Right lobe of liver (tissue), 6 donors: Measurements from ENCODE around the gene DPP10. TPM values are rescaled to one million over a fixed set of nuclear protein-coding genes. Genes with fewer than 3 reads are reported as not detected.

Source experiments
- ATAC-seq, 4 donors: fragments of 200-7000 bp; cut with Tn5 transposase; one replicate each; pipeline ENCODE4 v1.9.1; 2020; ENCODE audit warnings: mild to moderate bottlenecking in 4 of 4, moderate library complexity in 4 of 4
- DNase-seq, 3 donors: peaks; one replicate each; pipeline ENCODE4 v3.0.0-alpha.2; 2020
- H3K27ac ChIP-seq, 3 donors: fragments of 200-600 bp; one replicate each; pipeline ENCODE4 v1.8.0; 2022
- H3K27me3 ChIP-seq, 2 donors: fragments of 200-600 bp; one replicate each; pipeline ENCODE4 v1.8.0; 2022
- H3K36me3 ChIP-seq, 4 donors: fragments of 200-600 bp; sonication (generic) in 1 of 4; one replicate each; pipeline versions ENCODE4 v1.5.1 to v1.8.0; 2017 to 2022; ENCODE audit warnings: control low read depth in 1 of 4
- H3K4me1 ChIP-seq, 4 donors: fragments of 200-600 bp; sonication (generic) in 1 of 4; one replicate each; pipeline versions ENCODE4 v1.5.1 to v1.8.0; 2017 to 2022; ENCODE audit warnings: control low read depth in 1 of 4
- H3K4me3 ChIP-seq, 3 donors: fragments of 200-600 bp; one replicate each; pipeline ENCODE4 v1.8.0; 2022
- H3K9me3 ChIP-seq, 4 donors: fragments of 200-600 bp; sonication (generic) in 1 of 4; one replicate each; pipeline versions ENCODE4 v1.5.1 to v1.8.0; 2017 to 2022; ENCODE audit warnings: control low read depth in 1 of 4
- CTCF ChIP-seq, 4 donors: fragments of 200-600 bp in 3 of 4; fragments of 450-650 bp in 1 of 4; IDR thresholded peaks; one replicate each; pipeline versions ENCODE4 v1.5.1 to v1.8.0; 2016 to 2022; ENCODE audit warnings: antibody characterized with exemption in 4 of 4, mild to moderate bottlenecking in 2 of 4
- POLR2A ChIP-seq: fragments of 450-650 bp; IDR thresholded peaks from one replicate; pipeline ENCODE4 v1.6.1; 2017; ENCODE audit warnings: antibody characterized with exemption, mild to moderate bottlenecking
- WGBS: methylation state at CpG from one replicate; pipeline ENCODE4 v1.1.6; 2018; ENCODE audit warnings: low coverage, low lambda C conversion rate; ENCODE audit not compliant: insufficient coverage; ENCODE audit errors: missing lambda C conversion rate; 5-methylcytosine and 5-hydroxymethylcytosine counted together
- intact Hi-C, 2 donors: fragments of 100-400 bp; cut with DNase I; formaldehyde crosslinking; loops; one replicate each; pipeline versions ENCODE4 v1.11.2 to v1.14.1; 2022
- total RNA-seq, 6 experiments: library from RNA; depleted of rRNA in 2 of 6; stranded (reverse); fragments of >200 nt in 2 of 6; fragmentation: NEBNext Ultra II Directional in 3 of 6; extraction: Animal tissue kit (Norgen Biotek cat#: 25700) in 3 of 6; gene quantifications; one replicate each; pipeline versions ENCODE4 v1.1.0 to v1.2.4, GENCODE V29; 2016 to 2023
- donor health status: DM: no; HTN: yes; CAD: no.
- donor health status: DM: no; HTN: no; CAD: no.
- donor health status: DM: no; HTN: no; CAD: no.
- donor health status: DM: no; HTN: yes; CAD: no.
- donor health status: DM: no; HTN: yes; CAD: no.

The DPP10 gene
- total RNA-seq, 6 experiments from 2014 or later: 0.09 to 0.19 (median 0.15) TPM; not detected in 2

GRCh38 chr2:115807276-115807675 lies 1364.8 kb downstream of the DPP10 start:
- H3K9me3 ChIP-seq: no peaks in the 10 kb centered on the region
- TF ChIP-seq CTCF (IDR thresholded peaks at IDR 0.05) (no peak), POLR2A (no peak)
- H3K27ac ChIP-seq: no peak overlapping the region
- H3K27me3 ChIP-seq: no peaks in the 10 kb centered on the region
- H3K36me3 ChIP-seq: no peaks in the 10 kb centered on the region
- no peak for DNase-seq
- ATAC-seq: no peak
- intact Hi-C loops: no loop called here
- H3K4me1 ChIP-seq: no peaks in the 10 kb centered on the region
- WGBS: 62% methylated on average over 3 of the region's 3 CpGs
- H3K4me3 ChIP-seq: no peak overlapping the region

- H3K36me3 ChIP-seq: no peaks in the 10 kb centered on the region
- DNase-seq: no peak
- no peak for ATAC-seq
- TF ChIP-seq POLR2A (no peak), CTCF (IDR thresholded peaks at IDR 0.05) (no peak)
- no peaks in the 10 kb centered on the region for H3K27me3 ChIP-seq
- H3K27ac ChIP-seq: no peak overlapping the region
- no peak overlapping the region for H3K4me3 ChIP-seq
- WGBS: 33% methylated on average over 1 of the region's 1 CpG
- no peaks in the 10 kb centered on the region for H3K9me3 ChIP-seq
- H3K4me1 ChIP-seq: no peaks in the 10 kb centered on the region
- intact Hi-C loops: no loop called here
Measured at GRCh38 chr2:115825912-115826311, 1383.5 kb downstream of the DPP10 start.

- 59% methylated on average over 5 of the region's 5 CpGs for WGBS
- no peaks in the 10 kb centered on the region for H3K9me3 ChIP-seq
- no peak overlapping the region for H3K27ac ChIP-seq
- no peak overlapping the region for H3K4me3 ChIP-seq
- H3K27me3 ChIP-seq: no peaks in the 10 kb centered on the region
- no peaks in the 10 kb centered on the region for H3K4me1 ChIP-seq
- TF ChIP-seq CTCF (IDR thresholded peaks at IDR 0.05): no peak
- no peak for TF ChIP-seq POLR2A
- H3K36me3 ChIP-seq: no peaks in the 10 kb centered on the region
- DNase-seq: no peak
- no peak for ATAC-seq
- intact Hi-C loops: no loop called here
Measured at GRCh38 chr2:115833196-115833595, 1390.8 kb downstream of the DPP10 start.

GRCh38 chr2:115838539-115838938 lies 1396.1 kb downstream of the DPP10 start:
- intact Hi-C loops: no loop called here
- H3K27me3 ChIP-seq: no peaks in the 10 kb centered on the region
- no peaks in the 10 kb centered on the region for H3K9me3 ChIP-seq
- H3K4me3 ChIP-seq: no peak overlapping the region
- ATAC-seq (no peak), DNase-seq (no peak)
- H3K36me3 ChIP-seq: no peaks in the 10 kb centered on the region
- WGBS: 62% methylated on average over 2 of the region's 2 CpGs
- no peaks in the 10 kb centered on the region for H3K4me1 ChIP-seq
- H3K27ac ChIP-seq: no peak overlapping the region
- TF ChIP-seq POLR2A: no peak
- TF ChIP-seq CTCF (IDR thresholded peaks at IDR 0.05): no peak

- Histone ChIP-seq H3K36me3 (no peaks in the 10 kb centered on the region), H3K27ac (no peak overlapping the region), H3K27me3 (no peaks in the 10 kb centered on the region), H3K4me3 (no peak overlapping the region), H3K4me1 (no peaks in the 10 kb centered on the region), H3K9me3 (no peaks in the 10 kb centered on the region)
- DNase-seq: no peak
- intact Hi-C loops: no loop called here
- ATAC-seq: no peak
- 65% methylated on average over 3 of the region's 3 CpGs for WGBS
- TF ChIP-seq POLR2A (no peak), CTCF (IDR thresholded peaks at IDR 0.05) (no peak)
Measured at GRCh38 chr2:115842306-115842705, 1399.9 kb downstream of the DPP10 start.
